MCF 10A (cell line): ENCODE data around the gene NPY1R. TPM values are rescaled to one million over a fixed set of nuclear protein-coding genes. Genes with fewer than 3 reads are reported as not detected.

ENCODE experiments used
- BruUV-seq: library from RNA; stranded (reverse); fragments of 400-500 nt; replicated peaks from 2 replicates; lab custom pipeline; 2021; lab: Mats Ljungman, UMichigan
- CTCF ChIA-PET: fragments of 300-600 bp; sonication (Branson Sonifier 250); formaldehyde crosslinking; extraction: SDS; loops from one replicate; lab custom pipeline; 2021; ENCODE audit warnings: antibody characterized with exemption, inconsistent platforms; lab: Yijun Ruan, JAX
- POLR2A ChIA-PET: fragments of 300-600, 350-650 bp; sonication (Branson Sonifier 250); formaldehyde crosslinking; extraction: SDS; loops from one replicate; lab custom pipeline; 2020; ENCODE audit warnings: antibody characterized with exemption, inconsistent platforms; lab: Yijun Ruan, JAX
- DNase-seq: peaks from one replicate; pipeline ENCODE4 v3.0.0-alpha.2; 2018; ENCODE audit not compliant: unreplicated experiment
- H3K27ac Mint-ChIP-seq: one replicate; pipeline ENCODE4 v1.8.0; 2022; ENCODE audit warnings: mild to moderate bottlenecking, low read depth, mixed read lengths; ENCODE audit not compliant: unreplicated experiment
- H3K27me3 Mint-ChIP-seq: one replicate; pipeline ENCODE4 v1.8.0; 2022; ENCODE audit warnings: mixed read lengths; ENCODE audit not compliant: insufficient read depth, unreplicated experiment
- H3K36me3 Mint-ChIP-seq: one replicate; pipeline ENCODE4 v1.8.0; 2022; ENCODE audit warnings: mild to moderate bottlenecking, moderate library complexity, mixed read lengths; ENCODE audit not compliant: insufficient read depth, unreplicated experiment
- H3K4me1 Mint-ChIP-seq: one replicate; pipeline ENCODE4 v1.8.0; 2022; ENCODE audit warnings: mixed read lengths; ENCODE audit not compliant: insufficient read depth, unreplicated experiment
- H3K4me3 Mint-ChIP-seq: one replicate; pipeline ENCODE4 v1.8.0; 2022; ENCODE audit warnings: mild to moderate bottlenecking, moderate library complexity, mixed read lengths; ENCODE audit not compliant: unreplicated experiment
- H3K9me3 Mint-ChIP-seq: one replicate; pipeline ENCODE4 v1.8.0; 2022; ENCODE audit warnings: mixed read lengths; ENCODE audit not compliant: unreplicated experiment
- CTCF ChIP-seq: fragments of 200-600 bp; IDR thresholded peaks from one replicate; pipeline ENCODE4 v1.8.0; 2022; ENCODE audit warnings: antibody characterized with exemption, mild to moderate bottlenecking; ENCODE audit not compliant: unreplicated experiment
- intact Hi-C: fragments of 100-400 bp; cut with micrococcal nuclease; formaldehyde crosslinking; loops from 2 replicates; pipeline ENCODE4 v1.14.1; 2022
- total RNA-seq: library from RNA; stranded (reverse); gene quantifications from 2 replicates; pipeline ENCODE4 v1.2.3, GENCODE V29; 2022

Gene NPY1R
- total RNA-seq, 1 experiment from 2014 or later: 0.63 TPM

- Mint-ChIP-seq H3K36me3 (no peaks in the 10 kb centered on the region), H3K4me3 (peak overlapping the region; percentile 97), H3K27me3 (no peaks in the 10 kb centered on the region), H3K9me3 (no peaks in the 10 kb centered on the region), H3K4me1 (peaks cover 5% of the 10 kb centered on the region), H3K27ac (no peak overlapping the region)
- ChIA-PET CTCF (interaction anchor here (0.6 to 3.1 kb wide), 40 partner anchors 9 to 1035 kb away, joined by 3 to 20 read pairs (median 4); partner anchors contain the start of genes NPY5R and TMA16), POLR2A (interaction anchor here (0.7 to 2.0 kb wide), 5 partner anchors 166 to 227 kb away, joined by 3 to 19 read pairs (median 3); partner anchors contain the start of gene NAF1)
- no TSS peak for BruUV-seq
- intact Hi-C loops: loop anchor here (1.0 to 2.0 kb wide), 8 partner anchors 167 to 835 kb away; no protein-coding TSS in a partner anchor
- no peak for TF ChIP-seq CTCF
- peak; percentile 21 for DNase-seq
Observed at GRCh38 chr4:163331629-163332376, 593 bp downstream of the NPY1R start.

- BruUV-seq: no TSS peak
- peak overlapping the region; percentile 97 for H3K4me3 Mint-ChIP-seq
- no peak for TF ChIP-seq CTCF
- ChIA-PET POLR2A (no interaction called here), CTCF (interaction anchor here (0.8 to 3.1 kb wide), 17 partner anchors 8 to 838 kb away, joined by 3 to 20 read pairs (median 4); partner anchors contain the start of gene TMA16)
- H3K9me3 Mint-ChIP-seq: no peaks in the 10 kb centered on the region
- H3K36me3 Mint-ChIP-seq: no peaks in the 10 kb centered on the region
- intact Hi-C loops: no loop called here
- peaks cover 5% of the 10 kb centered on the region for H3K4me1 Mint-ChIP-seq
- no peak overlapping the region for H3K27ac Mint-ChIP-seq
- peak; percentile 16 for DNase-seq
- no peaks in the 10 kb centered on the region for H3K27me3 Mint-ChIP-seq
Observed at GRCh38 chr4:163330916-163331628, 1.3 kb downstream of the NPY1R start.

GRCh38 chr4:163317110-163317509, 15.3 kb downstream of the NPY1R start:
- Mint-ChIP-seq H3K27ac (no peak overlapping the region), H3K9me3 (peaks cover 15% of the 10 kb centered on the region), H3K36me3 (no peaks in the 10 kb centered on the region), H3K4me1 (no peaks in the 10 kb centered on the region), H3K27me3 (no peaks in the 10 kb centered on the region), H3K4me3 (no peak overlapping the region)
- DNase-seq: no peak
- TF ChIP-seq CTCF: no peak
- intact Hi-C loops: no loop called here
- no TSS peak for BruUV-seq
- ChIA-PET CTCF (interaction anchor here (0.6 to 1.4 kb wide), 2 partner anchors 16 to 304 kb away, joined by 3 to 5 read pairs; no protein-coding TSS in a partner anchor), POLR2A (no interaction called here)

GRCh38 chr4:163309466-163309865, 22.9 kb downstream of the NPY1R start:
- H3K27ac Mint-ChIP-seq: no peak overlapping the region
- no peak for DNase-seq
- no peaks in the 10 kb centered on the region for H3K9me3 Mint-ChIP-seq
- H3K36me3 Mint-ChIP-seq: no peaks in the 10 kb centered on the region
- H3K27me3 Mint-ChIP-seq: no peaks in the 10 kb centered on the region
- ChIA-PET CTCF (interaction anchor here (0.6 to 1.0 kb wide), 5 partner anchors 23 to 1156 kb away, joined by 3 to 4 read pairs (median 3); partner anchors contain the start of gene NPY1R), POLR2A (interaction anchor here (0.7 kb wide), 1 partner anchor 185 kb away, joined by 3 read pairs; the partner anchor contains the start of gene TMA16)
- H3K4me3 Mint-ChIP-seq: no peak overlapping the region
- intact Hi-C loops: no loop called here
- no peaks in the 10 kb centered on the region for H3K4me1 Mint-ChIP-seq
- no peak for TF ChIP-seq CTCF
- no TSS peak for BruUV-seq
